H9 (cell line): ENCODE data around the gene DBH. TPM values are rescaled to one million over a fixed set of nuclear protein-coding genes. Genes with fewer than 3 reads are reported as not detected.

Experiments used
- DNase-seq: peaks from one replicate; pipeline ENCODE4 v3.0.0-alpha.2; 2017
- H2AFZ ChIP-seq: one replicate; pipeline ENCODE4 v1.6.1; 2013; ENCODE audit warnings: mild to moderate bottlenecking, low read length, control low read depth, moderate library complexity
- H2AK5ac ChIP-seq: 2 replicates; pipeline ENCODE4 v1.6.1; 2013; ENCODE audit warnings: low read length, control low read depth, mixed read lengths; ENCODE audit not compliant: insufficient read length
- H2BK120ac ChIP-seq: one replicate; pipeline ENCODE4 v1.6.1; 2013; ENCODE audit warnings: low read depth, mild to moderate bottlenecking, low read length, control low read depth, inconsistent platforms; ENCODE audit not compliant: poor library complexity, severe bottlenecking
- H2BK12ac ChIP-seq: 2 replicates; pipeline ENCODE4 v1.6.1; 2013; ENCODE audit warnings: low read length, control low read depth, mixed read lengths, low read depth; ENCODE audit not compliant: insufficient read length
- H2BK15ac ChIP-seq: 2 replicates; pipeline ENCODE4 v1.6.1; 2013; ENCODE audit warnings: low read depth, low read length, control low read depth
- H2BK20ac ChIP-seq: one replicate; pipeline ENCODE4 v1.6.1; 2013; ENCODE audit warnings: low read depth, mild to moderate bottlenecking, low read length, control low read depth, inconsistent platforms; ENCODE audit not compliant: poor library complexity, severe bottlenecking
- H2BK5ac ChIP-seq: 2 replicates; pipeline ENCODE4 v1.6.1; 2013; ENCODE audit warnings: low read length, control low read depth, mixed read lengths; ENCODE audit not compliant: insufficient read length
- H3K14ac ChIP-seq: 2 replicates; pipeline ENCODE4 v1.6.1; 2013; ENCODE audit warnings: low read length, control low read depth; ENCODE audit not compliant: insufficient read depth
- H3K18ac ChIP-seq: 2 replicates; pipeline ENCODE4 v1.6.1; 2013; ENCODE audit warnings: low read depth, mild to moderate bottlenecking, mixed read lengths, low read length, control low read depth; ENCODE audit not compliant: insufficient read length
- H3K23ac ChIP-seq: 2 replicates; pipeline ENCODE4 v1.6.1; 2013; ENCODE audit warnings: low read length, control low read depth, mixed read lengths, low read depth; ENCODE audit not compliant: insufficient read length
- H3K23me2 ChIP-seq: 2 replicates; pipeline ENCODE4 v1.6.1; 2013; ENCODE audit warnings: low read depth, mild to moderate bottlenecking, mixed read lengths, low read length, control low read depth; ENCODE audit not compliant: insufficient read length, poor library complexity, severe bottlenecking
- H3K27ac ChIP-seq: 2 replicates; pipeline ENCODE4 v1.5.1; 2013; ENCODE audit warnings: low read length, control low read depth, mixed read lengths, low read depth; ENCODE audit not compliant: insufficient read length
- H3K27me3 ChIP-seq: 2 replicates; pipeline ENCODE4 v1.6.1; 2013; ENCODE audit warnings: low read length, control low read depth, inconsistent platforms; ENCODE audit not compliant: insufficient read depth
- H3K4ac ChIP-seq: 2 replicates; pipeline ENCODE4 v1.6.1; 2013; ENCODE audit warnings: low read depth, mild to moderate bottlenecking, control low read depth, inconsistent platforms, low read length, moderate library complexity
- H3K4me1 ChIP-seq: 2 replicates; pipeline ENCODE4 v1.6.1; 2013; ENCODE audit warnings: low read length, control low read depth, inconsistent platforms; ENCODE audit not compliant: insufficient read depth
- H3K4me2 ChIP-seq: 2 replicates; pipeline ENCODE4 v1.6.1; 2013; ENCODE audit warnings: low read length, control low read depth, mixed read lengths; ENCODE audit not compliant: insufficient read length, insufficient read depth
- H3K56ac ChIP-seq: 2 replicates; pipeline ENCODE4 v1.6.1; 2013; ENCODE audit warnings: low read depth, mild to moderate bottlenecking, mixed read lengths, low read length, control low read depth; ENCODE audit not compliant: insufficient read length
- H3K79me1 ChIP-seq: 2 replicates; pipeline ENCODE4 v1.6.1; 2013; ENCODE audit warnings: low read depth, mild to moderate bottlenecking, moderate library complexity, low read length, control low read depth, inconsistent platforms; ENCODE audit not compliant: insufficient read depth, poor library complexity, severe bottlenecking
- H3K79me2 ChIP-seq: 2 replicates; pipeline ENCODE4 v1.6.1; 2013; ENCODE audit warnings: low read length, control low read depth, inconsistent platforms; ENCODE audit not compliant: insufficient read depth
- H3K9ac ChIP-seq: 2 replicates; pipeline ENCODE4 v1.6.1; 2013; ENCODE audit warnings: low read length, control low read depth, mixed read lengths; ENCODE audit not compliant: insufficient read length; ENCODE audit errors: extremely low read depth
- H3K9me3 ChIP-seq: one replicate; pipeline ENCODE4 v1.6.1; 2013; ENCODE audit warnings: low read depth, low read length, inconsistent platforms; ENCODE audit not compliant: control insufficient read depth
- H3T11ph ChIP-seq: one replicate; pipeline ENCODE4 v1.6.1; 2013; ENCODE audit warnings: mild to moderate bottlenecking, low read length, control low read depth, inconsistent platforms
- H4K20me1 ChIP-seq: one replicate; pipeline ENCODE4 v1.6.1; 2013; ENCODE audit not compliant: control insufficient read depth, insufficient read length, insufficient read depth
- H4K5ac ChIP-seq: 2 replicates; pipeline ENCODE4 v1.6.1; 2013; ENCODE audit warnings: low read depth, mild to moderate bottlenecking, mixed read lengths, low read length, control low read depth; ENCODE audit not compliant: insufficient read length
- H4K8ac ChIP-seq: replicated peaks from 2 replicates; pipeline ENCODE4 v1.6.1; 2013; ENCODE audit warnings: low read length, control low read depth, mixed read lengths, low read depth; ENCODE audit not compliant: insufficient read length
- H4K91ac ChIP-seq: 2 replicates; pipeline ENCODE4 v1.6.1; 2013; ENCODE audit warnings: low read depth, mild to moderate bottlenecking, moderate library complexity, mixed read lengths, low read length, control low read depth; ENCODE audit not compliant: insufficient read length
- H3K27ac Mint-ChIP-seq, 3 experiments: 2 replicates in 2 of 3; 3 replicates in 1 of 3; pipeline ENCODE4 v1.8.0; 2020 to 2021; ENCODE audit warnings: mixed read lengths in 3 of 3, mild to moderate bottlenecking in 1 of 3, moderate library complexity in 1 of 3
- H3K27me3 Mint-ChIP-seq: 2 replicates; pipeline ENCODE4 v1.8.0; 2021; ENCODE audit warnings: low read depth, mild to moderate bottlenecking, moderate library complexity, mixed read lengths
- H3K36me3 Mint-ChIP-seq, 3 experiments: 2 replicates in 2 of 3; 3 replicates in 1 of 3; pipeline ENCODE4 v1.8.0; 2020 to 2021; ENCODE audit warnings: low read depth in 3 of 3, mixed read lengths in 3 of 3; ENCODE audit not compliant: insufficient read depth in 1 of 3
- H3K4me1 Mint-ChIP-seq, 2 experiments: 2 replicates each; pipeline ENCODE4 v1.8.0; 2020; ENCODE audit warnings: mixed read lengths in 2 of 2
- H3K4me3 Mint-ChIP-seq, 2 experiments: 2 replicates in 1 of 2; 3 replicates in 1 of 2; pipeline ENCODE4 v1.8.0; 2020 to 2021; ENCODE audit warnings: mild to moderate bottlenecking in 2 of 2, mixed read lengths in 2 of 2, moderate library complexity in 1 of 2
- H3K9me3 Mint-ChIP-seq, 2 experiments: 2 replicates in 1 of 2; 3 replicates in 1 of 2; pipeline ENCODE4 v1.8.0; 2020; ENCODE audit warnings: mild to moderate bottlenecking in 2 of 2, mixed read lengths in 2 of 2, moderate library complexity in 1 of 2
- WGBS: extraction: QIAGEN DNeasy Blood & Tissue Kit; methylation state at CpG from one replicate; pipeline ENCODE4 v1.1.7; 2013; ENCODE audit warnings: missing lambda C conversion rate, low lambda C conversion rate, mixed read lengths; ENCODE audit not compliant: insufficient read length; ENCODE audit errors: extremely low coverage; 5-methylcytosine and 5-hydroxymethylcytosine counted together
- total RNA-seq: library from RNA; stranded (reverse); gene quantifications from 2 replicates; pipeline ENCODE4 v1.2.1, GENCODE V29; 2021
- TF ChIP-seq, protein P1 (sequence below): fragments of 200-600 bp; sonication (generic); conservative IDR thresholded peaks from 3 replicates; pipeline ENCODE4 v1.8.0; 2021; ENCODE audit warnings: antibody characterized with exemption, mild to moderate bottlenecking

Gene DBH
- total RNA-seq, 1 experiment from 2014 or later = not detected

GRCh38 chr9:133690081-133690561 lies 54.0 kb downstream of the DBH start:
- Mint-ChIP-seq H3K4me3 (no peak overlapping the region), H3K36me3 (no peaks in the 10 kb centered on the region; a peak in 1 of 7 replicates), H3K4me1 (peaks cover 3 to 8% of the 10 kb centered on the region in 2 experiments; a peak in 2 of 4 replicates), H3K27me3 (no peaks in the 10 kb centered on the region), H3K9me3 (no peaks in the 10 kb centered on the region), H3K27ac (no peak overlapping the region; a peak in 1 of 7 replicates)
- peaks cover 5% of the 10 kb centered on the region for H3K23me2 ChIP-seq
- no peak overlapping the region for H3K23ac ChIP-seq
- H3K27ac ChIP-seq = no peak overlapping the region
- H4K5ac ChIP-seq = no peak overlapping the region
- no peaks in the 10 kb centered on the region for H3K4me1 ChIP-seq
- no peak overlapping the region for H2AK5ac ChIP-seq
- H3K18ac ChIP-seq = no peak overlapping the region
- H2BK120ac ChIP-seq = no peak overlapping the region
- H3K4me2 ChIP-seq = no peak overlapping the region
- peaks cover 2% of the 10 kb centered on the region for H4K20me1 ChIP-seq
- WGBS = no CpG with 5 or more reads among the region's 11 CpGs
- TF ChIP-seq, protein P1, sequence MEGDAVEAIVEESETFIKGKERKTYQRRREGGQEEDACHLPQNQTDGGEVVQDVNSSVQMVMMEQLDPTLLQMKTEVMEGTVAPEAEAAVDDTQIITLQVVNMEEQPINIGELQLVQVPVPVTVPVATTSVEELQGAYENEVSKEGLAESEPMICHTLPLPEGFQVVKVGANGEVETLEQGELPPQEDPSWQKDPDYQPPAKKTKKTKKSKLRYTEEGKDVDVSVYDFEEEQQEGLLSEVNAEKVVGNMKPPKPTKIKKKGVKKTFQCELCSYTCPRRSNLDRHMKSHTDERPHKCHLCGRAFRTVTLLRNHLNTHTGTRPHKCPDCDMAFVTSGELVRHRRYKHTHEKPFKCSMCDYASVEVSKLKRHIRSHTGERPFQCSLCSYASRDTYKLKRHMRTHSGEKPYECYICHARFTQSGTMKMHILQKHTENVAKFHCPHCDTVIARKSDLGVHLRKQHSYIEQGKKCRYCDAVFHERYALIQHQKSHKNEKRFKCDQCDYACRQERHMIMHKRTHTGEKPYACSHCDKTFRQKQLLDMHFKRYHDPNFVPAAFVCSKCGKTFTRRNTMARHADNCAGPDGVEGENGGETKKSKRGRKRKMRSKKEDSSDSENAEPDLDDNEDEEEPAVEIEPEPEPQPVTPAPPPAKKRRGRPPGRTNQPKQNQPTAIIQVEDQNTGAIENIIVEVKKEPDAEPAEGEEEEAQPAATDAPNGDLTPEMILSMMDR = no peak
- no peak overlapping the region for H3K4ac ChIP-seq
- no peak overlapping the region for H2BK12ac ChIP-seq
- H3K9ac ChIP-seq = no peak overlapping the region
- H2BK5ac ChIP-seq = no peak overlapping the region
- DNase-seq = no peak
- H3K9me3 ChIP-seq = no peaks in the 10 kb centered on the region
- H2BK15ac ChIP-seq = no peak overlapping the region
- no peak overlapping the region for H4K91ac ChIP-seq
- H3K56ac ChIP-seq = no peak overlapping the region
- H2BK20ac ChIP-seq = no peak overlapping the region
- H2AFZ ChIP-seq = no peak overlapping the region
- no peak overlapping the region for H3T11ph ChIP-seq
- H3K14ac ChIP-seq = no peak overlapping the region
- H4K8ac ChIP-seq = no peak overlapping the region
- H3K79me2 ChIP-seq = no peaks in the 10 kb centered on the region
- H3K27me3 ChIP-seq = no peaks in the 10 kb centered on the region
- H3K79me1 ChIP-seq = no peaks in the 10 kb centered on the region
